Activated effector memory CD4-positive, alpha-beta T cell treated with Interleukin-2 at 50 U/mL for 16 hours (primary cell): ENCODE measurements around the gene CFAP251.
"Not testable (repeated sequence)": the region's sequence is repeated elsewhere in the genome, so short reads cannot be mapped to it uniquely, and the experiment has no call there.

ENCODE experiments used
- DNase-seq: peaks from one replicate; pipeline ENCODE4 v3.0.0-alpha.2; 2020

The CFAP251 gene, protein sequence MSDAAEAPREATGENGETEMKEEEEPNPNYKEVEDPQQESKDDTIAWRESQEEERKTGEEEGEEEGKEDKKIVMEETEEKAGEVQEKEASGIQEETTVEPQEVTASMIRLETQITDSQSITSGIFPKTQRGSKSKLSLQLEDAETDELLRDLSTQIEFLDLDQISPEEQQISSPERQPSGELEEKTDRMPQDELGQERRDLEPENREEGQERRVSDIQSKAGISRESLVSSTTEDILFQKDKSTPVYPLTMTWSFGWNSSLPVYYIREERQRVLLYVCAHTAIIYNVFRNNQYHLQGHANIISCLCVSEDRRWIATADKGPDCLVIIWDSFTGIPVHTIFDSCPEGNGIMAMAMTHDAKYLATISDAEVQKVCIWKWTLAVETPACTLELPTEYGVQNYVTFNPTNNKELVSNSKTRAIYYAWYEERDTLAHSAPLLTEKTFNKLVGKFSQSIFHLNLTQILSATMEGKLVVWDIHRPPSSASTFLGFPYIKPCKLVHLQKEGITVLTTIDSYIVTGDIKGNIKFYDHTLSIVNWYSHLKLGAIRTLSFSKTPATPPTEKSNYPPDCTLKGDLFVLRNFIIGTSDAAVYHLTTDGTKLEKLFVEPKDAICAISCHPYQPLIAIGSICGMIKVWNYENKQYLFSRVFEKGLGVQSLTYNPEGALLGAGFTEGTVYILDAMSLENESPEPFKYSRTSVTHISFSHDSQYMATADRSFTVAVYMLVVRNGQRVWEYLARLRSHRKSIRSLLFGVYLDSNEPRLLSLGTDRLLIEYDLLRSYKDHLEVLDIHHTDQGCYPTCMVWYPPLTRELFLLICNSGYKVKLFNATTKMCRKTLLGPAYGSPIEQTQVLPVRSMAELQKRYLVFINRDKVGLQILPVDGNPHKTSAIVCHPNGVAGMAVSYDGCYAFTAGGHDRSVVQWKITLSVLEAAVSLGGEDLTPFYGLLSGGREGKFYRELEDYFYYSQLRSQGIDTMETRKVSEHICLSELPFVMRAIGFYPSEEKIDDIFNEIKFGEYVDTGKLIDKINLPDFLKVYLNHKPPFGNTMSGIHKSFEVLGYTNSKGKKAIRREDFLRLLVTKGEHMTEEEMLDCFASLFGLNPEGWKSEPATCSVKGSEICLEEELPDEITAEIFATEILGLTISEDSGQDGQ

DNA sequence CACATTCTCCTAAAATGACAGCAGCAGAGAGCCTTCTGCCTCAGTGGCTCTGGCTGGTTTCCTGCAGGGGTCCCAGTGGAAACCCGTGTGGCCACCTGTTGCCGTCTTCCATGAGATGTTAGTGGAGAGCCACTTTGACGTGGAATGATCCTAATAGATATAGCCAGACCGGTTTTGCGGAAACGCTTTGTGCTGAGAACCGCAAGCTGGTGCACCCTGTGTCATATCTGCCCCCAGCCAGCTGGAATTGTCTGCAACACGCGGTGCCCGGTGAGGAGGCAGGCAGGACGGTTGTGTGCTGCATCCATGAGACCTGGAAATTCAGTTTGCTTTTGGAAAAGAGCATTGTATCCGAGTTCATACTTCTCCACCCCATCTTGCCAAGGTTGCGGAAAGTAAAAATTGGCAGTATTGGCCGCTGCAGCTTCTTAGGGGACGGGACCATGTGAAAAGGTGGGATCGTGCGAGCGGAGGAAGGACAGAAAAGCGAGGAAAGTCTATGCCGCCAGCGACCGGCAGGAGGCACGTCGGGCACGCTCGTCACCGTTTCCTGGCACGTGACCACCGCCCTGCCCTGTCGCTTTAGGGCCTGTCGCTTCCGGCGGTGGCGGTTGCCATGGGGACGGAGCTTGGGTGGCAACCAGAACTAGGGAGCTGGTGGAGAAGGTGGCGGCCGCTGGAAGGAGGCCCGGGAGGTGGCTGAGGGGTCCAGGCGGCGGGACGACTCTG, at the start of gene CFAP251:
Gene CFAP251 (plus strand): TSS at position 643 of the 729 bp plus-strand sequence. CDS start 2,714 bp downstream, outside the sequence.
- peak; percentile 88 for DNase-seq

DNA sequence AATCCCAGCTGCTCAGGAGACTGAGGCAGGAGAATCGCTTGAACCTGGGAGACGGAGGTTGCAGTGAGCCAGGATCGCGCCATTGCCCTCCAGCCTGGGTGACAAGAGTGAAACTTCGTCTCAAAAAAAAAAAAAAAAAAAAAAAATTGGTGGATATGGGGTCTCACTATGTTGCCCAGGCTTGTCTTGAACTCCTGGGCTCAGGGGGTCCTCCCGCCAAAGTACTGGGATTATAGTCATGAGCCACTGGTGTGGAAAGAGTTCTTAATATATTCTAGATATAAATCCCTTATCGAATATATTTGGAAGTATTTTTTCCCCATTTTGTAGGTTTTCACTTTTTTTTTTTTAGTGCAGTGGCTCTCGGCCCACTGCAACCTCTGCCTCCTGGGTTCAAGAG, 49.2 kb upstream of the CFAP251 start:
- not testable (repeated sequence) for DNase-seq

GRCh38 chr12:121871467-121871866, 46.9 kb upstream of the CFAP251 start:
- DNase-seq: no peak

DNA sequence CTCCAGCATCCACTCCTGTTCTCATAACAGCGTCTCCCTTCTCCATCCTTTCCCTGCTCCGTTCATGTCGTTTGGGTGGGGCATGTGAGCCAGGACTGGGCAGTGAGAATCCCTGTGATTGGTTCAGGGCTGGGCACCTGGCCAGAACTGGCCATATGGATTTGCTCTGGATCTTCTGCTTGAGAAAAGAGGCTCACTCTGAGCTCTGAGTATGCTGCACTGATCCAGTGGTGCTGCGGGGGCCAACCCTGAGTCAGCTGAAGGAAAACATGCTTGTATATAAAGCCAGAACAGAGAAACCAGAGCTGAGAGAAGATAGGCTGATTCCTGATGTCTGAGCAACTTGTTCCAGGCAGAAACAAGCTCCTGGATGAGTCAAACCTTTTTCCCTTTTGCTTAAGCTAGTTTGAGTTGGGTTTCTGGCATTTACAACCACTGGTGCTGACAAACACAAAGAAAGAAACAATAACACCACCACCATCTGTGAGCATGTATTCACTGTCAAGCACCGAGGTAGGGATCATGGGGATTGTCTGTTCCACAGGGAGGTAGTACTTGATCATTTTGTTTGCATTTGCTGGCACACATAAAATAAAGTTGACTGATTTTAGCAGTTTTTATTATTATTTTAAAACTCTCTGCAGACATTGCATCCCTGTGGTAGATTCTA, 45.7 kb upstream of the CFAP251 start:
- DNase-seq: no peak

- DNase-seq: no peak
These were observed 45.2 kb upstream of the CFAP251 start for GRCh38 chr12:121873216-121873569.

DNA sequence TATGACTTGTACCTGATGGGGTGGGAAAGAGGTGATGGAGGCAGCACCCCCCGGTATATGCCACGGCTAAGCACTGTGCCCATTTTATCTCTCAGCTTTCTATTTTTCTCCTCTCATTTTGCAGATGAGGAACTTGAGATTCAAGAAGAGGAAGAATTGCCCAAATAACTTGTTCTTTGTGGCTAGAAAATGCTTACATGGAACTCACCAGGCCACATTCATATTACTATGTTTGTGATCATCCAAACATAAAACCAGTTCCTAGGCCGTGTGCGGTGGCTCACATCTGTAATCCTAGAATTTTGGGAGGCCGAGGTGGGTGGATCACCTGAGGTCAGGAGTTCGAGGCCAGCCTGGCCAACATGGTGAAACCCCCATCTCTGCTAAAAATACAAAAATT, 44.3 kb upstream of the CFAP251 start:
- DNase-seq: no peak

GRCh38 chr12:121875582-121875981, 42.8 kb upstream of the CFAP251 start:
- DNase-seq: no peak

GRCh38 chr12:121876080-121876447, 42.3 kb upstream of the CFAP251 start:
- DNase-seq: not testable (repeated sequence)

DNA sequence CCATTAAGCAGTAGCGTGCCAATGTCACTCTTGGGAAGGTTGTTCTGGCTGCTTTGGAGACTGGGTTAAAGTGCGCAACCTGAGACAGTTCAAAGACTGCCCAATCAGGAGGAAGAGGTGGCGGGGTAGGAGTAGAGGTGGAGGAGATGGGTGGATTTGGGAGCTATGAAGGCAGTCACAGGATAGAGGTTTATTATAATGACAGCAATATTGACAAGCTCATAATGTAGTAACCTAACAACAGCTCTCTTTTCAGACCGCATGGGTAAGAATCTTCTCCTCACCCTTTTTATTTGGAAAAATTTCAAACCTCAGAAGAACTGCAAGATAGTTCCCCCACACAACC, 35.1 kb upstream of the CFAP251 start:
- DNase-seq: no peak

- DNase-seq: not testable (repeated sequence)
These were observed 33.3 kb upstream of the CFAP251 start for GRCh38 chr12:121885129-121885528.

- no peak for DNase-seq
These were observed 30.3 kb upstream of the CFAP251 start for GRCh38 chr12:121888083-121888477.

DNA sequence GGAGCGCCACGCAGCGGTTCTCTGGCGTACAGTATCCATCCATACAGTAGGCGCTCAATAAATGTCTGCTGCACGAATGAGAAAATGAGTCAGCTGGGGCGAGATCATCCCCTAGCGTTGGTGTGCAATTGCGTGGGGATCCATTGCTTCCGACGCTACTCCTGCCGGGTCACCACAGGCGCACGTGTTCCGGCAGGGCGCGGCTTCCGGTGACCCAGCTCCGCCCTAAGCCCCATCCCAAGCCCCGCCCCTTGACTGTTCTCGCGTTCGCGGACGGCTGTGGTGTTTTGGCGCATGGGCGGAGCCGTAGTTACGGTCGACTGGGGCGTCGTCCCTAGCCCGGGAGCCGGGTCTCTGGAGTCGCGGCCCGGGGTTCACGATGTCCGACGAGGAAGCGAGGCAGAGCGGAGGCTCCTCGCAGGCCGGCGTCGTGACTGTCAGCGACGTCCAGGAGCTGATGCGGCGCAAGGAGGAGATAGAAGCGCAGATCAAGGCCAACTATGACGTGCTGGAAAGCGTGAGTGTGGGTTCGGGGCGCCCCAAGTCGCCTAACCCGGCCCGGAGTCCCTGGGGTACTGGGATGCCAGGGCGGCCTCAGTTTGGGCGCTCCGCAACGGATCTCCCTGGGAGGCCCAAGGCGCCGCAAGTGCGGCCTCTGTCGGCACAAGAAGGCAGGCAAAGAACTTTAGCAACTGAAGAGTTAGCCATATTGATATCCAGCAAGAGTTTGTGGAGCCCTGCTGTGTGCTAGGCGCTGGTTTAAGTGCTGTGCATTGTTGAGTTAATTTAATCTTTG, 29.7 kb upstream of the CFAP251 start, which contains the start of gene PSMD9:
Gene PSMD9 (plus strand): TSS at position 313 of the 796 bp plus-strand sequence. CDS start 67 bp downstream, at position 380.
- DNase-seq: peak; percentile 98

DNA sequence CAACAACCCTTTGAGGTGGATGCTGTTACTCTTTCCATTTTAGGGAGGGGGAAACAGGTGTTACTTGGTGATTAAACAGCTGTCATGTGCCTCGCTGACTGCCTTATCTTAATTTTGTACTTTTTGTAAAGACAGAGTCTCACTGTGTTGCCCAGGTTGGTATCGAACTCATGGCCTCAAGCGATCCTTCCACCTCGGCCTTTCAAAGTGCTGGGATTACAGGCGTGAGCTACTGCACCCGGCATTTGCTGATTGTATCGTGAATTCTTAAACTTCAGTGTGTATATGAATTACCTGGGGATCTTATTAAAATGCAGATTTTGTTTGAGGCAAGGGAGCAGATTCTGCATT, 29.1 kb upstream of the CFAP251 start:
- no peak for DNase-seq

GRCh38 chr12:121889661-121890060, 28.7 kb upstream of the CFAP251 start:
- DNase-seq: not testable (repeated sequence)

DNA sequence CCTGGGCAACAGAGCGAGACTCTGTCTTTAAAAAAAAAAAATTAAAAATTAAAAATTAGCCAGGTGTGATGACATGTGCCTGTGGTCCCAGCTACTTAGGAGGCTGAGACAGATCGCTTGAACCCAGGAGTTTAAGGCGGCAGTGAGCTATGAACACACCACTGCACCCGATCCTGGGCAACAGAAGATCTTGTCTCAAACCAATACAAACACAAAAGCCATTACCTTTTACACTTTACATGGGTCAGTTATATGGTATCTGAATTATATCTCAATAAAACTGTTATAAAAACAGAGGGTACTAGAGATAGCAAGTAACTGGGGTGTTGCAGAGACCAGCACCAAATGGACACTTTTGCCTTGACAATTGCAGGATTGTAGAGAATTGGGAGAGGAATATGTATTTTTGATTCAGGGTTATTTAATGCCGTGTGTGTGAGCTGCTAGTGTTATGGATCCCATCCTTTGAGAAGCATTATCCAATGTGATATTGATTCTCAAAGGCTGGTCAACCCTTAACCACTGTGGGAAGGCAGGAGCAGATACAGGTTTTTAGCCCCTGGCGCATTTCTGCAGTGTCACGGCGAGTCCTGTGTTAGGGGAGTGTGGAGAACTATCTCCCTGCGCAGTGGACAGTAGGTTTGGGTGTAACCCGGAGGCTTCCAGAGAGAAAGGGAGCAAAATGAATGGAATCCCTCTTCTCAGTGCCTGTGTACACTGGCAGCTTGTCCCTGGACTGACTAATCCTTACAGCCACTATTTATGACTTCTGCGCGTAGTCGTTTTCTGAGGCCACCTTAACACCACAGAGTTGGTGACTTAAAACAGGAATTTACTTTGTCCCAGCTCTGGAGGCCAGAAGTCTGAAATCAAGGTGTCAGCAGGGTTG, 25.5 kb upstream of the CFAP251 start:
- DNase-seq: no peak

- no peak for DNase-seq
These were observed 24.4 kb upstream of the CFAP251 start for GRCh38 chr12:121893961-121894460.

DNA sequence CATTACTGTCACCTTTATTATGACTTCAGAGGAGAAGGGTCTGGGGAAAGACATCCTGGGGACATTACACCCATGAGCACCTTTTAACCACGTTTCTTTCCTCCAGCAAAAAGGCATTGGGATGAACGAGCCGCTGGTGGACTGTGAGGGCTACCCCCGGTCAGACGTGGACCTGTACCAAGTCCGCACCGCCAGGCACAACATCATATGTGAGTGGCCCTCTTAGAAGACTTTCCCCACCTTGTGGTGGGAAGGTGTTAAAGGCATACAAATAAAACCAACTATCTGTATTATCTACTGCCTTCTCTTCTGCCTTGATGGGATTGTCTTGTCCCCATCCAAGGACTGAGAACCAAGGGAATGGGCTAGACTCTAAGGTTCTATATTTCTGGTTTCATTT, 23.8 kb upstream of the CFAP251 start:
- DNase-seq: no peak

DNA sequence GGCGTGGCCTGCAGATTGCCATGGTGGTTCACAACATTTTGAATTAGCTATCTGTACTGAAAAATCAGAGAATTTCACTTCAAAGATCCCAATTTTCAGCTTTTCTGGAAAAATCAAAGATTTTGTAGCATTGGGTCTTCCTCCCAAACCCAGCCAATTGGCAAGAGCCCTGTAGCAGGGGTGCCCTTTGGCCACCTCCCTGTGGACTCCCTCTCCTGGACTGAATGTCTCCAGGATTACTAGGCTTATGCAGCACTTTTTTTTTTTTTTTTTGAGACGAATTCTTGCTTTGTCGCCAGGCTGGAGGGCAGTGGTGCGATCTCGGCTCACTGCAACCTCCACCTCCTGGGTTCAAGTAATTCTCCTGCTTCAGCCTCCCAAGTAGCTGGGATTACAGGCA, 20.1 kb upstream of the CFAP251 start:
- no peak for DNase-seq

GRCh38 chr12:121899590-121899989, 18.8 kb upstream of the CFAP251 start:
- no peak for DNase-seq

GRCh38 chr12:121903202-121903601, 15.2 kb upstream of the CFAP251 start:
- no peak for DNase-seq
